ENCODE results near the gene ZSCAN5A.
"Not testable (repeated sequence)": the region's sequence is repeated elsewhere in the genome, so short reads cannot be mapped to it uniquely, and the experiment has no call there.

Gene ZSCAN5A

DNA sequence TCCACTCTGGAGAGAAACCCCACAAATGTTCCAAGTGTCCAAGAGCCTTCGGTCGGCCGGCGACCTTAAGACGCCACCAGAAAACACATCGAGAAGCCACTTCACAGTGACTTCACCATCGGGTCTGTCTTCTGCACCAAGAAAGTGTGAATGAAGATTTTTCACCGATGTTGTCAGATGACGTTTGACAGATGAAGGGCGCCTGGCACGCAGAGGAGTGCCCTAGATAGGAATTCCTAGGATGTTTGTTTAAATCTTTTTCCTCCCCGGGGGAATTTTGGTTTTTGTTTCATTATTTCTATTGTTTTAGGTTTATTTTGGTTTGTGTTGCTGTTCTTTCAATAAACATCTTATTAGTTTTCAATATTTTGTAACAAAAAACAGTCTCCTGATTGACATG is 105.5 kb downstream of the ZSCAN5A start:
- TF ChIP-seq YY1 (IDR thresholded peaks at IDR 0.05; ENCODE audit: low read depth), result no peak

DNA sequence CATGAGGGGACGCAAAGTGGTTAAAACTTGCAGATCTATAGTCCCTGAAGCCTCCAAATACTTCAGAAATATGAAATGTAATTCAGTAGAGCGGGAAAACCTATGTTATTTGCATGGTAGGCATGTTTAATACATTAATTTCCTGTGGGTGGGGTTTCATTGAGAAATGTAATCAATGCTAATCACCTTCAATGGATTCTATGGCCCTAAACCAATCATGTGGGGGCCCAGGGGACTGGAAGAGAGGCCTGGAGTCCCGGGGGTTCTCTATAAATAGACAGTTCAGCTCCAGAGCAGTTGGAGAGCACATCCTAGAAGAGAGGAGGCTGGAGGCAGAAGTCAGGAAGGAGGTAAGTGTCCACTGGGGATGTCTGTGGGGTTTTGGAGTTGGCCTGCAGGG is 112.7 kb downstream of the ZSCAN5A start, which contains the start of gene ZSCAN5C:
TSS of gene ZSCAN5C (plus strand) at position 301 of the 400 bp plus-strand sequence. CDS start 3,641 bp downstream, outside the sequence.
- TF ChIP-seq TAF1 (IDR thresholded peaks at IDR 0.05; ENCODE audit: low read depth) (no peak), TEAD4 (IDR thresholded peaks at IDR 0.05) (no peak), TCF12 (IDR thresholded peaks at IDR 0.05; ENCODE audit: low read depth) (no peak), EP300 (IDR thresholded peaks at IDR 0.05; ENCODE audit: borderline replicate concordance) (no peak), EGR1 (IDR thresholded peaks at IDR 0.05) (no peak), RAD21 (IDR thresholded peaks at IDR 0.05; ENCODE audit: low read depth) (no peak), CREB1 (IDR thresholded peaks at IDR 0.05; ENCODE audit: low read depth) (no peak), YY1 (IDR thresholded peaks at IDR 0.05; ENCODE audit: low read depth) (no peak), ZBTB7A (IDR thresholded peaks at IDR 0.05; ENCODE audit: low read depth) (no peak)
- TF ChIP-seq, protein P1, sequence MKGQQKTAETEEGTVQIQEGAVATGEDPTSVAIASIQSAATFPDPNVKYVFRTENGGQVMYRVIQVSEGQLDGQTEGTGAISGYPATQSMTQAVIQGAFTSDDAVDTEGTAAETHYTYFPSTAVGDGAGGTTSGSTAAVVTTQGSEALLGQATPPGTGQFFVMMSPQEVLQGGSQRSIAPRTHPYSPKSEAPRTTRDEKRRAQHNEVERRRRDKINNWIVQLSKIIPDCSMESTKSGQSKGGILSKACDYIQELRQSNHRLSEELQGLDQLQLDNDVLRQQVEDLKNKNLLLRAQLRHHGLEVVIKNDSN (IDR thresholded peaks at IDR 0.05), result no peak
- TF ChIP-seq, protein P2, sequence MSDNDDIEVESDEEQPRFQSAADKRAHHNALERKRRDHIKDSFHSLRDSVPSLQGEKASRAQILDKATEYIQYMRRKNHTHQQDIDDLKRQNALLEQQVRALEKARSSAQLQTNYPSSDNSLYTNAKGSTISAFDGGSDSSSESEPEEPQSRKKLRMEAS (IDR thresholded peaks at IDR 0.05), result no peak

DNA sequence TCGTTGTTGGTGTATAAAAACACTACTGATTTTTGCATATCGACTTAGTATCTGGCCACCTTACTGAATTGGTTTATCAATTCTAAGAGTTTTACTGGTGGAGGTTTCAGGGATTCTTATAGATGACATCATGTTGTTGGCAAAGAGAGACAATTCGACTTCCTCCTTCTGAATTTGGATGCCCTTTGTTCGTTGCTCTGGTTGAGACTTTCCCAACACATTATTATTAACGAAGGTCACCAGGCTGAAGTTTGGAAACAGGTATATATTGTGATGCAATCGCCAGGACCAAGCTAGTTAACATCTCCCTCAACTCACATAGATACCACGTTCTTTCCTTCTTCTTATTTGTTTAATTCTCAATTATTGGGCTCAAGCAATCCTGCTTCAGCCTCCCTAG is 115.0 kb downstream of the ZSCAN5A start:
- TF ChIP-seq TAF1 (IDR thresholded peaks at IDR 0.05; ENCODE audit: low read depth), result no peak
- no peak for TF ChIP-seq TEAD4 (IDR thresholded peaks at IDR 0.05)
- no peak for TF ChIP-seq EP300 (IDR thresholded peaks at IDR 0.05; ENCODE audit: borderline replicate concordance)
- TF ChIP-seq NFIC (IDR thresholded peaks at IDR 0.05), result no peak
- TF ChIP-seq, protein P2 (IDR thresholded peaks at IDR 0.05), result no peak
- TF ChIP-seq ZBTB7A (IDR thresholded peaks at IDR 0.05; ENCODE audit: low read depth), result no peak
- no peak for TF ChIP-seq RAD21 (IDR thresholded peaks at IDR 0.05; ENCODE audit: low read depth)
- TF ChIP-seq CREB1 (IDR thresholded peaks at IDR 0.05; ENCODE audit: low read depth), result no peak
- TF ChIP-seq, protein P1 (IDR thresholded peaks at IDR 0.05), result no peak
- no peak for TF ChIP-seq CEBPB (IDR thresholded peaks at IDR 0.05)
- no peak for TF ChIP-seq EGR1 (IDR thresholded peaks at IDR 0.05)
- TF ChIP-seq YY1 (IDR thresholded peaks at IDR 0.05; ENCODE audit: low read depth), result no peak
- TF ChIP-seq, protein P3, sequence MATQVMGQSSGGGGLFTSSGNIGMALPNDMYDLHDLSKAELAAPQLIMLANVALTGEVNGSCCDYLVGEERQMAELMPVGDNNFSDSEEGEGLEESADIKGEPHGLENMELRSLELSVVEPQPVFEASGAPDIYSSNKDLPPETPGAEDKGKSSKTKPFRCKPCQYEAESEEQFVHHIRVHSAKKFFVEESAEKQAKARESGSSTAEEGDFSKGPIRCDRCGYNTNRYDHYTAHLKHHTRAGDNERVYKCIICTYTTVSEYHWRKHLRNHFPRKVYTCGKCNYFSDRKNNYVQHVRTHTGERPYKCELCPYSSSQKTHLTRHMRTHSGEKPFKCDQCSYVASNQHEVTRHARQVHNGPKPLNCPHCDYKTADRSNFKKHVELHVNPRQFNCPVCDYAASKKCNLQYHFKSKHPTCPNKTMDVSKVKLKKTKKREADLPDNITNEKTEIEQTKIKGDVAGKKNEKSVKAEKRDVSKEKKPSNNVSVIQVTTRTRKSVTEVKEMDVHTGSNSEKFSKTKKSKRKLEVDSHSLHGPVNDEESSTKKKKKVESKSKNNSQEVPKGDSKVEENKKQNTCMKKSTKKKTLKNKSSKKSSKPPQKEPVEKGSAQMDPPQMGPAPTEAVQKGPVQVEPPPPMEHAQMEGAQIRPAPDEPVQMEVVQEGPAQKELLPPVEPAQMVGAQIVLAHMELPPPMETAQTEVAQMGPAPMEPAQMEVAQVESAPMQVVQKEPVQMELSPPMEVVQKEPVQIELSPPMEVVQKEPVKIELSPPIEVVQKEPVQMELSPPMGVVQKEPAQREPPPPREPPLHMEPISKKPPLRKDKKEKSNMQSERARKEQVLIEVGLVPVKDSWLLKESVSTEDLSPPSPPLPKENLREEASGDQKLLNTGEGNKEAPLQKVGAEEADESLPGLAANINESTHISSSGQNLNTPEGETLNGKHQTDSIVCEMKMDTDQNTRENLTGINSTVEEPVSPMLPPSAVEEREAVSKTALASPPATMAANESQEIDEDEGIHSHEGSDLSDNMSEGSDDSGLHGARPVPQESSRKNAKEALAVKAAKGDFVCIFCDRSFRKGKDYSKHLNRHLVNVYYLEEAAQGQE (IDR thresholded peaks at IDR 0.05; ENCODE audit: low read depth), result no peak
- no peak for TF ChIP-seq FOXM1 (IDR thresholded peaks at IDR 0.05; ENCODE audit: borderline replicate concordance, low read depth)
- TF ChIP-seq TCF12 (IDR thresholded peaks at IDR 0.05; ENCODE audit: low read depth), result no peak

DNA sequence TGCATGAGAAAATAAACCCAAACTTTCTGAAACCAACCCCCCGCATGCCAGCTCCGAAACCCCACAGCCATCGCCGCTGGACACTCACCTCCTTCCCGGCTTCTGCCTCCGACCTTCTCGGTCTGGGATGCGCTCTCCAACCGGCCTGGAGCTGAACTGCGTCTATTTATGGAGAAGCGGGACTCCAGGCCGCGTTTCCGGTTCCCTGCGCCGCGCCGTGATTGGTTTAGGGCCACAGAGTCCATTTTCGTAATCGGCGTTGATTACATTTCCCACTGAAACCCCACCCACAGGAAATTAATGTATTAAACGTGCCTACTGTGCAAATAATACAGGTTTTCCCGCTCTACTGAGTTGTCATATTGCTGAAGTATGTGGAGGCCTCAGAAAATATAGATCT is 117.0 kb downstream of the ZSCAN5A start, which contains the start of gene ZSCAN5B:
TSS of gene ZSCAN5B (minus strand) at position 138 of the 400 bp plus-strand sequence. CDS start 4,731 bp downstream, outside the sequence.
- not testable (repeated sequence) for TF ChIP-seq NFIC (IDR thresholded peaks at IDR 0.05); EP300 (IDR thresholded peaks at IDR 0.05; ENCODE audit: borderline replicate concordance)
- TF ChIP-seq, protein P2 (IDR thresholded peaks at IDR 0.05), result not testable (repeated sequence)

DNA sequence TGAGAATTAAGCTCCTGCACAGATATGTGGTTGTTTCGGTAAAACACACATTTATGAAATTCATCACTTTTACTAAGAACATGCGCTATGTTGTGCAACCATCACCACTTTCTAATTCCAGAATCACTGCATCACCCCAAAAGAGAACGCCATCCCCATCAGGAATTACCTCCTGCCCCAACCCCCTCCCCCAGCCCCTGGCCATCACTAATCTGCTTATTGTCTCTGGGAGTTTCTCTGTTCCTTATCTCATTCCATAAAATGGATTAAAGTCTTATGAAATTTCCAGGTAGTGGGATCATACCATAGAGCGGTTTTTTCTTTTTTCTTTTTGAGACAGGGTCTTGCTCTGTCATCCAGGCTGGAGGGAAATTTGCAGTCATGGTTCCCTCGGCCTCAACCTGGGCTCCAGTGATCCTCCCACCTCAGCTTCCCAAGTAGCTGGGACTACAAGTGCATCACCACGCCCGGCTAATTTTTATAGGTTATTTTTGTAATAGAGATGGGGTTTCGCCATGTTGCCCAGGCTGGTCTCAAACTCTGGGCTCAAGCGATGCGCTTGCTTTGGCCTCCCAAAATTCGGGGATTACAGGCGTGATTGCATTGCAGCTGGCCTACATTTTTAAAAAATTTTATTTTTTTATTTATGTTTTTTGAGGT is 120.5 kb downstream of the ZSCAN5A start:
- TF ChIP-seq, protein P1 (IDR thresholded peaks at IDR 0.05), result no peak
- TF ChIP-seq NFIC (IDR thresholded peaks at IDR 0.05), result no peak
- TF ChIP-seq TCF12 (IDR thresholded peaks at IDR 0.05; ENCODE audit: low read depth), result no peak
- TF ChIP-seq CEBPB (IDR thresholded peaks at IDR 0.05), result no peak
- TF ChIP-seq TAF1 (IDR thresholded peaks at IDR 0.05; ENCODE audit: low read depth), result no peak

DNA sequence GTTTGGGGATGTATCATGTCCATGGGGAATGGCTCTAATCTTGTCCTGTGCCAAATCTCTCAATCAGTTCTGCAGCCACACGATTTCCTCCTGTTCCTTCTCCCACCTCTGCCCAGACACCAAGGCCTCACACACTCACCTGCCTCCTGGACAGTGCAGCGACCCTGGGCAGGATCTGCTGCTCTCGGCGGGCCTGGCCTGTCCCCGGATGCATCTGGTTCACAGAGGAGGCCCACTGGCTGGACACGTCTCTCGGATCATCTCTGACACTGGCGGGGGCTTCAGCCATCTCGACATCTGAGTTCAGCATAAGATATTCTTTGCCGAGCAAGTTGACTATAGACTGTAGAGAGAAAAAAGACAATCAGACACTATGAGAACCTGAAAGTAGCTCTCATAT is 122.9 kb downstream of the ZSCAN5A start:
- TF ChIP-seq FOXM1 (IDR thresholded peaks at IDR 0.05; ENCODE audit: borderline replicate concordance, low read depth), result no peak
- no peak for TF ChIP-seq TAF1 (IDR thresholded peaks at IDR 0.05; ENCODE audit: low read depth)

DNA sequence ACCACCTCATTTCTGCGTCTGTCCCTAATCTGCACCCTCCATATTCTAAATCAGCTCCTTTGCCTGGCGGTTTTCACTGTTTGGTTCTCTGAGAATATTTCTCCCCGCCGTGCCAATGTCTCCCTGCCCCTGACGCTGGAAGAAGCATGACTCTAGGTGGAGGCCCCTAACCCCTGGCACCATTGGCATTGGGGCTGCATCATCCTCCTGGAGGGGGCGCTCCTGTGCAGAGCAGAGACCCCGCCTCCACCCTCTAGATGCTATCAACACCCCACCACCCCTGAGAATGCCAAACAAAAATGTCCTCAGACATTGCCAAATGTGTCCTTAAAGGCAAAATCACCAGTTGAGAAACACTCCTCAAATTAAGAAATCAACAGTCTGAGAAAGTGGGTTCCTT is 123.5 kb downstream of the ZSCAN5A start:
- TF ChIP-seq CEBPB (IDR thresholded peaks at IDR 0.05) (no peak), TAF1 (IDR thresholded peaks at IDR 0.05; ENCODE audit: low read depth) (no peak), ZBTB7A (IDR thresholded peaks at IDR 0.05; ENCODE audit: low read depth) (no peak), FOXM1 (IDR thresholded peaks at IDR 0.05; ENCODE audit: borderline replicate concordance, low read depth) (no peak), YY1 (IDR thresholded peaks at IDR 0.05; ENCODE audit: low read depth) (no peak), TCF12 (IDR thresholded peaks at IDR 0.05; ENCODE audit: low read depth) (no peak), EP300 (IDR thresholded peaks at IDR 0.05; ENCODE audit: borderline replicate concordance) (no peak), EGR1 (IDR thresholded peaks at IDR 0.05) (no peak), NFIC (IDR thresholded peaks at IDR 0.05) (no peak), CREB1 (IDR thresholded peaks at IDR 0.05; ENCODE audit: low read depth) (no peak), RAD21 (IDR thresholded peaks at IDR 0.05; ENCODE audit: low read depth) (no peak), TEAD4 (IDR thresholded peaks at IDR 0.05) (no peak)
- TF ChIP-seq, protein P1 (IDR thresholded peaks at IDR 0.05), result no peak
- TF ChIP-seq, protein P2 (IDR thresholded peaks at IDR 0.05), result no peak
- TF ChIP-seq, protein P3 (IDR thresholded peaks at IDR 0.05; ENCODE audit: low read depth), result no peak
